Superior temporal gyrus (tissue), 1 donor: ENCODE results near the gene ZNF777.
"Not testable (repeated sequence)": the region's sequence is repeated elsewhere in the genome, so short reads cannot be mapped to it uniquely, and the experiment has no call there.

ENCODE experiments used
- DNase-seq: peaks from one replicate; pipeline ENCODE4 v3.0.0-alpha.2; 2016; ENCODE audit errors: extremely low spot score

The ZNF777 gene

GRCh38 chr7:149455175-149455950, 5.5 kb downstream of the ZNF777 start:
- DNase-seq = no peak

DNA sequence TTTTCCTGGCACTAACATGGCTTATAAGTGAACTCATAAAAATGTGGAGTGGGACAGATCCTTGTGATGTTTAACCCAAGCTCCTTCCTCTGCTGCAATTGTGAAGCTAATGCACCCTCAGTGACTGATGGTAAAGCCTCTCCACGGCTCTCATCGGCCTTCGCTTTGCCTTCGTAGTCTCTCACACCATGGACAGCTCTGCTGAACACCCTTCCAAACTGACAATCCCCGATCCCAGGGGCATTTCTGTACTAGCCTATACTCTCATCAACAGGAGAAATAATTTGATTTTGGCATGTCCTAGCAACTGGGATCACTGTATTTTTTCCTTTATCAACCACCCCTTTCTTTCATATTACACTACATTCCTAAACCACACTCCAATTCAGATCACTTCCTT, 6.1 kb downstream of the ZNF777 start:
- DNase-seq = no peak

DNA sequence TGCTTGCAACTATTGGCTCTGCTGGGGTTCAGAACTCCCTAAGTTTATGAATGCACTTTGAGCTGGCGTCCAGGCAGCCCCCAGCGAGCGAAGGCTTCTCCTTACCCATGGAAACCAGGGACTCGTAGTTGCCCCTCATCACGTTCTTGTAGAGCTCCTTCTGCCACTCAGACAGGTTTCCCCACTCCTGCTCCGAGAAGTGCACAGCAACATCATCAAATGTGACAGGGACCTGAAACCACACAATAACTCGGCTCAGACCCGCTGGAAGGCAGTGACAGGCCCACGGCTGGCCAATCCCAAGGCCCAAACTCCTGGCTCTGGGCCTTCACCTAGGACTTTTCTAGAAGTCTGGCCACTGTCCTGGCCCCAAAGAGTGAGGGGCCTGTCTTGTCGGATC, 6.9 kb downstream of the ZNF777 start:
- DNase-seq = no peak

- no peak for DNase-seq
Observed at GRCh38 chr7:149450821-149451220, 10.0 kb downstream of the ZNF777 start.

DNA sequence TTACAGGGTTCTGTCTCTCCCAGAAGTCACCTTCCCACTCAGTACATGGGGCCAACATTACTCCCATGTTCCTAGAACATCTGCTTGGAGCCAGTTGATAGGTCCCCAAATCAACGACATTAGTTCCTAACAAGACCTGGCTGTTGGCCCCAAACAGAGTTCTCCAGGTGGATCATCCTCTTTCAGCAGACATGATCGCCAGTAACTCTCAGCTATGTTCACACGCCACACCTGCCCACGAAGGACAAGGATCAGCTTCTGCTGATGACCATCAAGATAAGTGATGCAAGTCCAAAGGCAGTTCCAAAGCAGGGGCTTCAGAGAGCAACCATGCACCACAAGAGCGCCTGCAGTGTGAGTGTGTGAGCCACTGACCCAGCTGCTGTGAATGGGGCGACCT, 11.0 kb downstream of the ZNF777 start:
- DNase-seq = no peak

DNA sequence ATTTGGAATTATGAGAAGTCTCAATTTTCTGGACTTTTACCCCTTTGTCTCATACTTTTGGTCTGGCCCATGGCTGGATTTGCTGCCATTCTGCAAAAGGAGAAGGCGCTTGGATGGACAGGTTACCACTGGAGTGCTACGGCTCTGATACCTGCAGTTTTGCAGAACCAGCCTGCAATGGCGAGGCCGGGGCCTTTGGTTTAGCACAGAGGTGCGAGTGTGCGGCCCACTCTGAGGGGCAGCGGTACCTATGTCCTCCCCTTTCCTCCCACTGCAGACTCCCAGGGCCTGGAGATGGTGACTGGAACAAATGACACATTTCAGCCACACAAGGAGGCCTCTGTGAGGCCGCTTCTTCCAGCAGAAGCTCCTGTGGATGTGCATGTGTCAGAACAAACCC, 11.9 kb downstream of the ZNF777 start:
- DNase-seq = no peak

DNA sequence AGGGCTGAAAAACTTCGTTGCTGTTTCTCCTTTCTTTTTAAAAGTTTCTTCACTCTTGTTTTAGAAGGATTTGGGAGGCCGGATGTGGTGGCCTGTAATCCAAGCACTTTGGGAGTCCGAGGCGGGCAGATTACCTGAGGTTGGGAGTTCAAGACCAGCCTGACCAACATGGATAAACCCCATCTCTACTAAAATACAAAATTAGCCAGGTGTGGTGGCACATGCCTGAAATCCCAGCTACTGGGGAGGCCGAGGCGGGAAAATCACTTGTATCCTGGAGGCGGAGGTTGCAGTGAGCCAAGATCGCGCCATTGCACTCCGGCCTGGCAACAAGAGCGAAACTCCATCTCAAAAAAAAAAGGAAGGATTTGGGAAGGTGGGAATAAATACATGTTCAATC, 14.8 kb downstream of the ZNF777 start:
- DNase-seq = not testable (repeated sequence)

DNA sequence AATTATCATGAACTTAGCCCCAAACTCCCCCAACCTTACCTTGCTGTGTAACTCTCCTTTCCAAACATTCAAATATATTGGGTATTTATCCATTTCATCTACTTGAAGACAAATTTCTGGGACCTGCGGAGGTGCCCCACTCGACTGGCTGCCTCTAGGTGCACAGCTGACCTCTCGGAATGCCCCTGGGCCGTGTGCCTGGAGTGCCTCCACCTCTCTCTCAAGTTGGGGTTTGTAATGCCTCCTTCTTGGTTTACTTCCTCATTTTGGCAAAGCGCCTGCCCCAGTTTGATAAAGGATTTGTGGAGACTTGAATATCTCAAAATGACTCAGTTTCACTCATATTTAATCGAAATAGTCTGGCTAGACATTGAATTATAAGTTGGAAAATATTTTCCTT, 16.6 kb downstream of the ZNF777 start:
- no peak for DNase-seq

GRCh38 chr7:149443523-149443922, 17.3 kb downstream of the ZNF777 start:
- no peak for DNase-seq

- no peak for DNase-seq
Observed at GRCh38 chr7:149442924-149443323, 17.9 kb downstream of the ZNF777 start.

DNA sequence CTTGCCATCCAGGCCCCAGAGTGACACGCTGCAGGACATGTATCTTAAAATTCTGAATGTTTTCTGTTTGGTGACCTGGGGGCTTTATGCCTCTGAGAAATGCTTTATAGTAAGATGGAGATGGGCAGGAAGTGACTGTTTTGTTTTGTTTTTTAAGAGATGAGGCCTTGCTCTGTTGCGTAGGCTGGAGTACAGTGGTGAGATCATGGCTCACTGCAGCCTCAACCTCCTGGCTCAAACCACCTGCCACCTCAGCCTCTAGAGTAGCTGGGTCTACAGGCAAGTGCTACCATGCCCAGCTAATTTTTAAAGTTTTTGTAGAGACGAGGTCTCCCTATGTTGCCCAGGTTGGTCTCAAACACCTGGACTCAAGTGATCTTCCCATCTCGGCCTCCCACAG, 20.6 kb downstream of the ZNF777 start:
- no peak for DNase-seq

- DNase-seq = no peak
Observed at GRCh38 chr7:149436358-149436757, 24.5 kb downstream of the ZNF777 start.

DNA sequence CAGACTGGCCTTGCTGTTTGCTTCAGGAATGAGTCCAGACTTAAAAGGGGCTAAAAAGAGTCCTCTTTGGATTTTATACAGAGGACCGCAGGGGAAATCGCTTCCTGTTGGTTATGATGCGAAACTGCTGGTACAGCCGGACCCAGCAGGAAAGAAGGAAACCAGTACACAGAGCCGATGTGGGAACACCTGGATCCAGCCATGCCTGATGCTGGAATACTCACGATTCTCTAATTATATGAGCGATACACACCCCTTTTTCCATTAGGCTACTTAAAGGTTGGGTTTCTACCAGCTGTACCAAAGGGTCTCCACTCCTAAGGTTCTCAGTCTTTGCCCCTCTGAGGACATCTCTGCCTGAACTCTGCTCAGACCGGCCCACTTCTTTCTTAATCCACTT, 27.7 kb downstream of the ZNF777 start:
- no peak for DNase-seq

DNA sequence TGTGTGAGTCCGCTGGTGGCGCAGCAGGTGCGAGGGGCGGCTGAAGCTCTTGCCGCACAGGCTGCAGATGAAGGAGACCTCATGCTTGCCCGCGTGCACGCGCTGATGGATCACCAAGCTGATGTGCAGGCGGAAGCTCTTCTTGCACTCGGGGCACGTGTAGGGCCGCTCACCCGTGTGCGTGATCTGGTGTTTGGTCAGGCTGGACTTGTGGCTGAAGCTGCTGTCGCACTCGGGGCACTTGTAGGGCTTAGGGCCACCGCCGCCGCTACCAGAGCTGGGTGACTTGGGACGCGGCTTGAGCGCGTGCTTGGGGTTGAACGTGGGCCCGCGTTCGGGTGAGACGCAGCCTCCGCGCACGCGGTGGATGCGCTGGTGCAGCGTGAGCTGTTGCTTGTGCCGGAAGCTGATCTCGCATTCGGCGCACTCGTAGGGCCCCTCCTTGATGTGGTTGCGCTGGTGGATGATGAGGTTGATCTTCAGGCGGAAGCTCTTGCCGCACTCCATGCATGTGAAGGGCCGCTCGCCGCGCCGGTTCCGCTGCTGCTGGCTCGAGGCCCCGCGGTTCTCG, 28.7 kb downstream of the ZNF777 start:
- DNase-seq = no peak

- no peak for DNase-seq
Observed at GRCh38 chr7:149431486-149432120, 29.3 kb downstream of the ZNF777 start.

DNA sequence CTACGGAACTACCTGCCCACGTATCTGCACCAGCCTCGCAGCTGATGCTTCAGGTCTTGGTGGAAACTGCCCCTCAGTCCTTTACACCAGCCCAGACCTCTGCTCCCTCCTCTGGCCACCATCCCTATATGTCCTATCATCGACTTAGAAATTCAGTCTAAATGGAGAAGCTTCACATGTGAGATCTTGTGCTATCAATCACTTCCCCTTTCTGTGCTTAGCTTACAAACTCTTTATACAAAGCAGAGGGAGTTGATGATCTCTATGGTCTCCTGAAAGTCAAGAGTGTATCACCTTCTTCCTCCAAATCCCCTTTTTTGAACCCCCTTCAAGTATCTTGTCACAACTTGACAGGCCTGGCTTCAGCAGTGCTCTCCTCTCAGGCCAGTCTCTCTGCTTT, 30.7 kb downstream of the ZNF777 start:
- DNase-seq = no peak

DNA sequence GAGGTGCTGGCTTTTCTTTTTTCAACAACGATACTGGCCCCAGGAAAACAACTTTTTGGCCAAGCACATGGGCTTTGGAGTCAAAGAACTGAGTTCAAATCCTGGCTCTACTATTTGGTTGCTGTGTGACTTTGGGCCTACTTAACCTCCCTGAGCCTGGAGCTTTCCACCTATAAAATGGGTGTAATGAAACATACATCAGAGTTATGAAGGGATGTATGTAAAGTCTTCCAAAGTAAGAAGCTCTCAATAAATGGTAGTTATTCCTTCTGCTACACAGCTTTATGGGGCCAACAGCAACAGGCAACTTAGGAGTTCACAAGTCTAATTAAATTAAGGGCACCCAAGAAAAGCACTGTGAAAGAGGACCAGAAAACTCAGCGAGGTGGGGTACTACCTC, 33.0 kb downstream of the ZNF777 start:
- DNase-seq = no peak

DNA sequence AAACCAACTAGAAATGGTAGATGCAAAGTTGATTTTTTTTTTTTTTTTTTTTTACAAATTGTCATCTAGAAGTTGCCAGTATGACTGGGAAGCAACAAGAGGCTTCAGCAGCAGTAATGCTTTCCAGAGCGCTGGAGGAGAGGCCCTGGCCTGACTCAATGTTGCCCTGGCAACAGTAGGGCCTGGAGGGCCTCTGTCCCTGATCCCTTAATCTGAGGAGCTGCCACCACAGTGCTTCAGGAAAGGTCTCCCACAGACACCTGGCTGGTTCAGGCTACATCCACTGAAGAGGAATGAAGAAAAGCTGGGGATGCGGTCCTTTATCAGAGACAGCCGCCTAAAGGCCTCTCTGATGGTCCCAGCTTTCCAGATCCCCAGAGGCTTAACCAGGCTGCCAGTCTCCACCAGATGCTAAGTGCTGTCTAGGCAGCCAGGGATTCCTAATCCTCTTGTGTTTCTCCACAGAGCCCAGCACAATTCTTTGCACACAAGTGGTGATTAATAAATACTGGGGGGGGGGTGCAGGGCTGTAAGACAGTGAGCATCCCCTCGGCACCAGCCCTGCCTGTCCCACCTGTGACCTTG, 33.7 kb downstream of the ZNF777 start:
- DNase-seq = no peak

DNA sequence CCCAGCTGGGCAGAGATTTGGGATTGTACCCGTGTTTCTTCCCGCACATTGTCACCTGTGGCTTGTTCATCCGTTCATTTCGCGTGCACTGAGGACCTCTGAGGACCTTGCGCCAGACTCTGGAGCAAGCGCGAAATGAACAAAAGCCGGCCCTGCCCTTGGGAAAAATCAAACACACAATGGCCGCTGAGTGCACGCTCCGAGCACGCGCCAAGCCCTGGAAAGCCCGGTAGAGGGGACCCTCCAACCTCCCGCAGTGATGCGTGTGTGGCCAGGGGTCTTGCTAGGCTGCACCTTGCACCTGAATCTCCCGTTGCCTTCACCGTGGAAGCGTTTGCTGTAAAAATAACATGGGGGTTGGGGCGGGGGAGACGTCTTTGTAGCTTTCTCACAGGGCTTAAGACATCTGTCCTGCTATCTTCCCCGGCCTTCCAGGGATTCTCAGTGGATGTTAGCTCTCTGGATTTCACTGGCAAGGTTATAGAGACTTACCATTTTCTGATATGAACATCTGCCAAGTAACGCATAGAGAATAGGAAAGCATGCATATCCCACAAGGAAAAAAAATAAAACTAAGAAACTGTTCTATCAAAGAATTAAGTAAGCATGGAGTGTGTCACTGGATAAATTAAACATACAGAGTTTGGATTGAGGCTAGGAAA, 37.3 kb downstream of the ZNF777 start:
- no peak for DNase-seq

GRCh38 chr7:149422914-149423301, 38.0 kb downstream of the ZNF777 start:
- DNase-seq = no peak

- DNase-seq = peak; percentile 35
Observed at GRCh38 chr7:149422162-149422913, 38.5 kb downstream of the ZNF777 start.

DNA sequence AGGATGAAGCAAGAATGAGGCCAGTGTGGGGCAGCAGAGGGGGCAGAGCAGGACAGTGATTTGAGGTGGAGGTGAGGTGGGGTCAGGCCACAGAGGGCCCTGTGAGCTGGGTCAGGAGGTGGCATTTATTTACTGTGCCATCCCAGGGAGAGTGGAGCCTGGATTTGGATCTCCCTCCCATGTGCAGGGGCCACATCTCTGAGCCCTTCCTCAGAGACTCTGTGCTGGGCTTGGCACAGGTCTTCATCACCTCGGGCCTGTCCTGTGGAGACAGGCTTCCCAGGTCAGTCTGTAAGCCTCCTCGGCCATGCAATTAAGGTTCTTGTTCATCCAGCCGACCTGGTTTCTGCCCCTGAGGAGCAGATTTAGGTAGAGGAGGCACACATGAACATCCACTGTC, 40.9 kb downstream of the ZNF777 start:
- no peak for DNase-seq
